OCI-LY7 (cell line): ENCODE measurements around the gene MCM6. TPM values are rescaled to one million over a fixed set of nuclear protein-coding genes. Genes with fewer than 3 reads are reported as not detected.

Experiments used
- BruUV-seq: library from RNA; stranded (reverse); fragments of 400-500 nt; replicated peaks from 2 replicates; lab custom pipeline; 2021; lab: Mats Ljungman, UMichigan
- CTCF ChIA-PET: fragments of 300-600 bp; sonication (Branson Sonifier 250); formaldehyde crosslinking; loops from one replicate; lab custom pipeline; 2022; ENCODE audit warnings: antibody characterized with exemption; ENCODE audit not compliant: unreplicated experiment; lab: Charles Lee
- POLR2A ChIA-PET: fragments of 300-600 bp; sonication (Branson Sonifier 250); formaldehyde crosslinking; loops from one replicate; lab custom pipeline; 2022; ENCODE audit warnings: antibody characterized with exemption; lab: Charles Lee
- DNase-seq: peaks from one replicate; pipeline ENCODE4 v3.0.0-alpha.2; 2015; ENCODE audit warnings: low spot score
- H2AFZ ChIP-seq: fragments of 200-600 bp; sonication (generic), shearing (Covaris generic); 2 replicates; pipeline ENCODE4 v1.6.1; 2014; ENCODE audit warnings: mild to moderate bottlenecking, antibody characterized with exemption, low read length, moderate library complexity
- H3K27ac ChIP-seq: fragments of 200-600 bp; sonication (generic); 2 replicates; pipeline ENCODE4 v1.5.1; 2014; ENCODE audit warnings: mixed run types, low read depth, mild to moderate bottlenecking, moderate library complexity, low read length, inconsistent platforms; ENCODE audit not compliant: poor library complexity, severe bottlenecking
- H3K36me3 ChIP-seq: fragments of 200-600 bp; sonication (generic); 2 replicates; pipeline ENCODE4 v1.6.1; 2014; ENCODE audit warnings: mild to moderate bottlenecking, antibody characterized with exemption, low read length, moderate library complexity, mixed read lengths; ENCODE audit not compliant: insufficient read depth
- H3K4me1 ChIP-seq: fragments of 200-600 bp; sonication (generic); 2 replicates; pipeline ENCODE4 v1.5.1; 2014; ENCODE audit warnings: mild to moderate bottlenecking, low read length; ENCODE audit not compliant: insufficient read depth, poor library complexity, severe bottlenecking
- H3K4me2 ChIP-seq: fragments of 200-600 bp; sonication (generic); 2 replicates; pipeline ENCODE4 v1.6.1; 2014; ENCODE audit warnings: mild to moderate bottlenecking, low read length
- H3K4me3 ChIP-seq: fragments of 200-600 bp; sonication (generic); 2 replicates; pipeline ENCODE4 v1.5.1; 2014; ENCODE audit warnings: mild to moderate bottlenecking, low read depth, low read length; ENCODE audit not compliant: poor library complexity, severe bottlenecking
- H3K79me2 ChIP-seq: fragments of 200-600 bp; sonication (generic); 2 replicates; pipeline ENCODE4 v1.6.1; 2016; ENCODE audit warnings: low read depth, mild to moderate bottlenecking, low read length, moderate library complexity, mixed read lengths; ENCODE audit not compliant: insufficient read depth
- H3K9me2 ChIP-seq: fragments of 200-600 bp; sonication (generic); 2 replicates; pipeline ENCODE4 v1.6.1; 2016; ENCODE audit warnings: mild to moderate bottlenecking, low read length, mixed read lengths; ENCODE audit not compliant: insufficient read depth
- H3K9me3 ChIP-seq: fragments of 200-600 bp; sonication (generic); 2 replicates; pipeline ENCODE4 v1.6.1; 2014; ENCODE audit warnings: mild to moderate bottlenecking, mixed run types, low read length, mixed read lengths
- H4K20me1 ChIP-seq: fragments of 200-600 bp; sonication (generic); 2 replicates; pipeline ENCODE4 v1.6.1; 2014; ENCODE audit warnings: mild to moderate bottlenecking, antibody characterized with exemption, low read length, moderate library complexity, mixed read lengths; ENCODE audit not compliant: insufficient read depth
- EZH2phosphoT487 ChIP-seq: fragments of 200-600 bp; sonication (generic); IDR thresholded peaks from 2 replicates; pipeline ENCODE4 v1.6.1; 2018; ENCODE audit warnings: low read depth, borderline replicate concordance, mild to moderate bottlenecking, mixed run types, antibody characterized with exemption, low read length, moderate library complexity, mixed read lengths
- intact Hi-C: fragments of 100-400 bp; cut with micrococcal nuclease; formaldehyde crosslinking; loops from one replicate; pipeline ENCODE4 v1.10.0; 2022; ENCODE audit not compliant: unreplicated experiment
- total RNA-seq, 2 experiments: library from RNA; depleted of rRNA in 1 of 2; stranded (reverse); fragments of >200 nt in 1 of 2; shearing (Covaris generic) in 1 of 2; gene quantifications; 2 replicates each; pipeline ENCODE4 v1.2.3, GENCODE V29; 2014 to 2022
- TF ChIP-seq, protein P1 (sequence below): fragments of 200-600 bp; sonication (generic); conservative IDR thresholded peaks from 2 replicates; pipeline ENCODE4 v1.5.1; 2014; ENCODE audit warnings: mild to moderate bottlenecking, antibody characterized with exemption, low read length, moderate library complexity, mixed read lengths

MCM6 gene
- total RNA-seq, 2 experiments from 2014 or later = 61.2 to 171 TPM

DNA sequence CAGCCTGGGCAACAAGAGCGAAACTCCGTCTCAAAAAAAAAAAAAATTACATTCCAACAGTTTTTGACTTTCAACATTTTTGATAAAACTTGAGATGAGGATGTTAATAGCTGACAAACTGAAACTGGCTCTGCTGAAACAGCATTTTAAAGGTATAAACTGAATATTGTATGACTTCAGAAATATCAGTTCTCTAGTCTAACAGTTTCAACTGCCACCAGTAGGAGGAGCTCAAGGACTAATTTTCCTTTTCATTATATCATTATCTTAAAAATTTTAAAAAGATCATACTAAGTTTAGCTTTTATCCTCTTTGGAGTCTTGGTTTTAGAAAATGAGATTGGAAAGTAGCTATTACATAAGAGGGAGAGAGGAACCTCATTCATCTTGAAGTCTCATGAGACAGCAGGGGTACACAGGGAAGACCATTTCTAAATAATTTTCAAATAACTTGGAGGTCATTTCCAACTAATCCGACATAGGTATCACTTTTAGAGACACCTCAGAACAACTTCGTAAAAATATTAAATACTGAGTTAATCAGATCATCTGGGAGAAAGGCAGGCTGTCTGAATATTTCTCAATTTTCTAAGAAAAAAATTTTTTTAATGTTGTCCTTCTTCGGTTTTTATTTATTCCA lies 37.6 kb upstream of the MCM6 start:
- Histone ChIP-seq H3K4me1 (peaks cover 27% of the 10 kb centered on the region), H3K9me2 (no peaks in the 10 kb centered on the region), H2AFZ (no peak overlapping the region), H3K4me3 (no peak overlapping the region), H3K4me2 (peak overlapping the region; percentile 24; the same call in 1 of the 2 replicates), H3K9me3 (no peaks in the 10 kb centered on the region), H3K79me2 (peaks cover 6% of the 10 kb centered on the region; the same call in 1 of the 2 replicates), H3K36me3 (peaks cover 66% of the 10 kb centered on the region), H3K27ac (peak overlapping the region; percentile 5), H4K20me1 (no peaks in the 10 kb centered on the region)
- intact Hi-C loops = loop anchor here (1.0 to 10.0 kb wide), 3 partner anchors 83 to 821 kb away; no protein-coding TSS in a partner anchor
- TF ChIP-seq, protein P1, sequence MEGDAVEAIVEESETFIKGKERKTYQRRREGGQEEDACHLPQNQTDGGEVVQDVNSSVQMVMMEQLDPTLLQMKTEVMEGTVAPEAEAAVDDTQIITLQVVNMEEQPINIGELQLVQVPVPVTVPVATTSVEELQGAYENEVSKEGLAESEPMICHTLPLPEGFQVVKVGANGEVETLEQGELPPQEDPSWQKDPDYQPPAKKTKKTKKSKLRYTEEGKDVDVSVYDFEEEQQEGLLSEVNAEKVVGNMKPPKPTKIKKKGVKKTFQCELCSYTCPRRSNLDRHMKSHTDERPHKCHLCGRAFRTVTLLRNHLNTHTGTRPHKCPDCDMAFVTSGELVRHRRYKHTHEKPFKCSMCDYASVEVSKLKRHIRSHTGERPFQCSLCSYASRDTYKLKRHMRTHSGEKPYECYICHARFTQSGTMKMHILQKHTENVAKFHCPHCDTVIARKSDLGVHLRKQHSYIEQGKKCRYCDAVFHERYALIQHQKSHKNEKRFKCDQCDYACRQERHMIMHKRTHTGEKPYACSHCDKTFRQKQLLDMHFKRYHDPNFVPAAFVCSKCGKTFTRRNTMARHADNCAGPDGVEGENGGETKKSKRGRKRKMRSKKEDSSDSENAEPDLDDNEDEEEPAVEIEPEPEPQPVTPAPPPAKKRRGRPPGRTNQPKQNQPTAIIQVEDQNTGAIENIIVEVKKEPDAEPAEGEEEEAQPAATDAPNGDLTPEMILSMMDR = peak; percentile 96
- TF ChIP-seq EZH2phosphoT487 = no peak
- ChIA-PET CTCF (interaction anchor here (0.5 to 0.9 kb wide), 4 partner anchors 326 to 470 kb away, joined by 3 read pairs; no protein-coding TSS in a partner anchor), POLR2A (interaction anchor here (0.6 to 2.4 kb wide), 10 partner anchors 8 to 477 kb away, joined by 3 to 18 read pairs (median 3); no protein-coding TSS in a partner anchor)
- no TSS peak for BruUV-seq
- DNase-seq = peak; percentile 73

DNA sequence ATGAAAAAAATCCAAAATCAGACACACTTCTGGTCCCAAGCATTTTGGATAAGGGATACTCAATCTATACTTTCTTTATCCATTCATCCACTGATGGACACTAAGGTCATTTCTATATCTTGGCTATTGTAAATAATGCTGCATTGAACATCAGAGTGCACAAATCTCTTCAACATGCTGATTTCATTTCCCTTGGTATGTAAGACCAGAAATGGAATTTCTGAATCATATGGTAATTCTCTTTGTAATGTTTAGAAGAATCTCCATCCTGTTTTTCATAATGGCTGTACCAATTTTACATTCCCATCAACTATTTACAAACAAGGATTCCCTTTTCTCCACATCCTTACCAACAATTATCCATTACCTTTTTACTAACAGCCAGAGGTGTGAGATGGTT lies 33.7 kb upstream of the MCM6 start:
- no peaks in the 10 kb centered on the region for H4K20me1 ChIP-seq
- ChIA-PET CTCF (no interaction called here), POLR2A (interaction anchor here (0.7 kb wide), 1 partner anchor 311 kb away, joined by 3 read pairs; no protein-coding TSS in a partner anchor)
- DNase-seq = no peak
- no peaks in the 10 kb centered on the region for H3K9me3 ChIP-seq
- BruUV-seq = no TSS peak
- peaks cover 9% of the 10 kb centered on the region for H3K4me1 ChIP-seq
- H3K27ac ChIP-seq = no peak overlapping the region
- intact Hi-C loops = loop anchor here (5.0 to 10.0 kb wide), 2 partner anchors 87 to 825 kb away; no protein-coding TSS in a partner anchor
- H3K36me3 ChIP-seq = peaks cover 88% of the 10 kb centered on the region
- no peak overlapping the region for H3K4me3 ChIP-seq
- H3K9me2 ChIP-seq = no peaks in the 10 kb centered on the region
- TF ChIP-seq, protein P1 = no peak
- no peak for TF ChIP-seq EZH2phosphoT487
- no peak overlapping the region for H3K4me2 ChIP-seq
- H2AFZ ChIP-seq = no peak overlapping the region
- peaks cover 6% of the 10 kb centered on the region; the same call in 1 of the 2 replicates for H3K79me2 ChIP-seq

DNA sequence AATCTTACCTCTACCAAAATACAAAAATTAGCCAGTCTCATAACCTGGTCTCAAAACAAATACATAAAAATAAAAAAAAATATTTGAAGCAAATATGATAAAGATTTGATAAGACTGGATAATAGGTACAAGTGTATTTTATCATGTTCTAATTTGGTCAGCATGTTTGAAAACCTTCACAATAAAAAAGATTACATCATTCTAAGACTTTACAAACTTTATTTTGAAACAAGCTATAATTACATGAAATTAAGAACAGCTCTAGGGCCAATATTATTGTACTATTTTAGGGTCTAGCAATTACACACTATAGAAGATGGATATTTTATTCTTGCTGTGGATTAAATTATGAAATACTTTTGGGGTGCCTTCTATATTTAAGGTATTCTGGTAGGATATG lies 29.4 kb upstream of the MCM6 start:
- intact Hi-C loops = no loop called here
- no peaks in the 10 kb centered on the region for H3K9me3 ChIP-seq
- H3K4me1 ChIP-seq = no peaks in the 10 kb centered on the region
- H3K4me3 ChIP-seq = no peak overlapping the region
- peaks cover 69% of the 10 kb centered on the region for H3K36me3 ChIP-seq
- TF ChIP-seq EZH2phosphoT487 = no peak
- TF ChIP-seq, protein P1 = no peak
- ChIA-PET CTCF (no interaction called here), POLR2A (interaction anchor here (0.6 to 1.3 kb wide), 6 partner anchors 8 to 490 kb away, joined by 3 to 6 read pairs (median 4); no protein-coding TSS in a partner anchor)
- no peak overlapping the region for H2AFZ ChIP-seq
- H3K27ac ChIP-seq = no peak overlapping the region
- no peaks in the 10 kb centered on the region for H3K79me2 ChIP-seq
- no peaks in the 10 kb centered on the region for H4K20me1 ChIP-seq
- H3K4me2 ChIP-seq = no peak overlapping the region
- DNase-seq = no peak
- BruUV-seq = no TSS peak
- no peaks in the 10 kb centered on the region for H3K9me2 ChIP-seq
